Loucy (cell line): ENCODE data around the gene FNDC10.

Source experiments
- CTCF ChIP-seq: fragments of 200-600 bp; sonication (generic); conservative IDR thresholded peaks from 2 replicates; pipeline ENCODE4 v1.5.1; 2014; ENCODE audit warnings: mild to moderate bottlenecking, antibody characterized with exemption, low read length
- EZH2phosphoT487 ChIP-seq: fragments of 200-600 bp; IDR thresholded peaks from 2 replicates; pipeline ENCODE4 v1.6.1; 2018; ENCODE audit warnings: antibody characterized with exemption, mild to moderate bottlenecking, moderate library complexity, borderline replicate concordance

- no peak for TF ChIP-seq CTCF
- no peak for TF ChIP-seq EZH2phosphoT487
Observed at GRCh38 chr1:1627261-1627828, 27.4 kb upstream of the FNDC10 start.
